ENCODE measurements around the gene ANO6.

The ANO6 gene

GRCh38 chr12:45468751-45469615 lies 253.1 kb downstream of the ANO6 start:
- H3K4me1 ChIP-seq (ENCODE audit: control insufficient read depth, insufficient read depth, low read length): no peaks in the 10 kb centered on the region
- no peaks in the 10 kb centered on the region for H3K36me3 ChIP-seq (ENCODE audit: control insufficient read depth, insufficient read depth, low read length)
- H3K9me3 ChIP-seq (ENCODE audit: control insufficient read depth, insufficient read depth, low read length): no peaks in the 10 kb centered on the region
- H3K9ac ChIP-seq (ENCODE audit: low read depth, low read length): no peak overlapping the region
- H3K4me3 ChIP-seq (ENCODE audit: low read depth, low read length): no peak overlapping the region
- H3K27me3 ChIP-seq (ENCODE audit: control insufficient read depth, insufficient read depth, low read length): no peaks in the 10 kb centered on the region

- H3K36me3 ChIP-seq (ENCODE audit: control insufficient read depth, insufficient read depth, low read length): no peaks in the 10 kb centered on the region
- H3K27me3 ChIP-seq (ENCODE audit: control insufficient read depth, insufficient read depth, low read length): no peaks in the 10 kb centered on the region
- no peak overlapping the region for H3K4me3 ChIP-seq (ENCODE audit: low read depth, low read length)
- H3K9me3 ChIP-seq (ENCODE audit: control insufficient read depth, insufficient read depth, low read length): no peaks in the 10 kb centered on the region
- no peak overlapping the region for H3K9ac ChIP-seq (ENCODE audit: low read depth, low read length)
- H3K4me1 ChIP-seq (ENCODE audit: control insufficient read depth, insufficient read depth, low read length): no peaks in the 10 kb centered on the region
These were observed 254.0 kb downstream of the ANO6 start for GRCh38 chr12:45469902-45470301.

GRCh38 chr12:45473636-45474035 lies 257.7 kb downstream of the ANO6 start:
- Histone ChIP-seq H3K36me3 (ENCODE audit: control insufficient read depth, insufficient read depth, low read length) (no peaks in the 10 kb centered on the region), H3K9ac (ENCODE audit: low read depth, low read length) (no peak overlapping the region), H3K9me3 (ENCODE audit: control insufficient read depth, insufficient read depth, low read length) (no peaks in the 10 kb centered on the region), H3K4me1 (ENCODE audit: control insufficient read depth, insufficient read depth, low read length) (no peaks in the 10 kb centered on the region), H3K27me3 (ENCODE audit: control insufficient read depth, insufficient read depth, low read length) (no peaks in the 10 kb centered on the region), H3K4me3 (ENCODE audit: low read depth, low read length) (no peak overlapping the region)

GRCh38 chr12:45475594-45475993 lies 259.7 kb downstream of the ANO6 start:
- Histone ChIP-seq H3K9ac (ENCODE audit: low read depth, low read length) (no peak overlapping the region), H3K4me3 (ENCODE audit: low read depth, low read length) (no peak overlapping the region), H3K9me3 (ENCODE audit: control insufficient read depth, insufficient read depth, low read length) (no peaks in the 10 kb centered on the region), H3K4me1 (ENCODE audit: control insufficient read depth, insufficient read depth, low read length) (no peaks in the 10 kb centered on the region), H3K27me3 (ENCODE audit: control insufficient read depth, insufficient read depth, low read length) (no peaks in the 10 kb centered on the region), H3K36me3 (ENCODE audit: control insufficient read depth, insufficient read depth, low read length) (no peaks in the 10 kb centered on the region)

- no peak overlapping the region for H3K4me3 ChIP-seq (ENCODE audit: low read depth, low read length)
- H3K4me1 ChIP-seq (ENCODE audit: control insufficient read depth, insufficient read depth, low read length): no peaks in the 10 kb centered on the region
- no peaks in the 10 kb centered on the region for H3K36me3 ChIP-seq (ENCODE audit: control insufficient read depth, insufficient read depth, low read length)
- H3K9ac ChIP-seq (ENCODE audit: low read depth, low read length): no peak overlapping the region
- no peaks in the 10 kb centered on the region for H3K27me3 ChIP-seq (ENCODE audit: control insufficient read depth, insufficient read depth, low read length)
- H3K9me3 ChIP-seq (ENCODE audit: control insufficient read depth, insufficient read depth, low read length): no peaks in the 10 kb centered on the region
These were observed 261.6 kb downstream of the ANO6 start for GRCh38 chr12:45477526-45477925.

- Histone ChIP-seq H3K4me3 (ENCODE audit: low read depth, low read length) (no peak overlapping the region), H3K9me3 (ENCODE audit: control insufficient read depth, insufficient read depth, low read length) (no peaks in the 10 kb centered on the region), H3K27me3 (ENCODE audit: control insufficient read depth, insufficient read depth, low read length) (no peaks in the 10 kb centered on the region), H3K9ac (ENCODE audit: low read depth, low read length) (no peak overlapping the region), H3K4me1 (ENCODE audit: control insufficient read depth, insufficient read depth, low read length) (no peaks in the 10 kb centered on the region), H3K36me3 (ENCODE audit: control insufficient read depth, insufficient read depth, low read length) (no peaks in the 10 kb centered on the region)
These were observed 263.0 kb downstream of the ANO6 start for GRCh38 chr12:45478931-45479330.

GRCh38 chr12:45481746-45482145 lies 265.9 kb downstream of the ANO6 start:
- no peaks in the 10 kb centered on the region for H3K36me3 ChIP-seq (ENCODE audit: control insufficient read depth, insufficient read depth, low read length)
- no peaks in the 10 kb centered on the region for H3K27me3 ChIP-seq (ENCODE audit: control insufficient read depth, insufficient read depth, low read length)
- H3K9me3 ChIP-seq (ENCODE audit: control insufficient read depth, insufficient read depth, low read length): no peaks in the 10 kb centered on the region
- H3K4me3 ChIP-seq (ENCODE audit: low read depth, low read length): no peak overlapping the region
- H3K4me1 ChIP-seq (ENCODE audit: control insufficient read depth, insufficient read depth, low read length): no peaks in the 10 kb centered on the region
- no peak overlapping the region for H3K9ac ChIP-seq (ENCODE audit: low read depth, low read length)

- H3K4me3 ChIP-seq (ENCODE audit: low read depth, low read length): no peak overlapping the region
- no peaks in the 10 kb centered on the region for H3K27me3 ChIP-seq (ENCODE audit: control insufficient read depth, insufficient read depth, low read length)
- no peaks in the 10 kb centered on the region for H3K9me3 ChIP-seq (ENCODE audit: control insufficient read depth, insufficient read depth, low read length)
- H3K4me1 ChIP-seq (ENCODE audit: control insufficient read depth, insufficient read depth, low read length): no peaks in the 10 kb centered on the region
- no peak overlapping the region for H3K9ac ChIP-seq (ENCODE audit: low read depth, low read length)
- no peaks in the 10 kb centered on the region for H3K36me3 ChIP-seq (ENCODE audit: control insufficient read depth, insufficient read depth, low read length)
These were observed 267.7 kb downstream of the ANO6 start for GRCh38 chr12:45483571-45483970.
